Measurements from ENCODE around the gene HLF.

Gene HLF

DNA sequence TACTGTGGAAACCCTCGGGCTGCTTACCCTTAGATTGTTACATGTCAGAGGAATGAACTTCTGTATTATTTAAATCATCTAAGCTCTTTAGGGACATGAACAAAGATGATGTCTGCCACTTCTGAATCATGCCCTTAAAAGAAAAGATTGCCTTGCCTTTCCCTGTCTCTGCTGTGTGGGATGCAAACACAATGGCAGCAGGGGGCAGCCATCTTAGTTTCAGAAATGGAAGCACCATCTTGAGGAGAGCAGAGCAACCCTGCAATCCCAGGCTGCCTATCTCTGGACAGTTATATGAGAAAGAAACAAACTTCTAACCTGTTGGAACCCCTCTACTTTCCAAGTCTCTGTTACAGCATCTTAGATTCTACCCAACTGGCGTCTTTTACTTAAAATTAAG lies 16.7 kb upstream of the HLF start:
- Histone ChIP-seq H3K27ac (no peak overlapping the region), H3K4me3 (no peak overlapping the region)
- no peak for DNase-seq (ENCODE audit: low spot score)
- TF ChIP-seq, protein P1, sequence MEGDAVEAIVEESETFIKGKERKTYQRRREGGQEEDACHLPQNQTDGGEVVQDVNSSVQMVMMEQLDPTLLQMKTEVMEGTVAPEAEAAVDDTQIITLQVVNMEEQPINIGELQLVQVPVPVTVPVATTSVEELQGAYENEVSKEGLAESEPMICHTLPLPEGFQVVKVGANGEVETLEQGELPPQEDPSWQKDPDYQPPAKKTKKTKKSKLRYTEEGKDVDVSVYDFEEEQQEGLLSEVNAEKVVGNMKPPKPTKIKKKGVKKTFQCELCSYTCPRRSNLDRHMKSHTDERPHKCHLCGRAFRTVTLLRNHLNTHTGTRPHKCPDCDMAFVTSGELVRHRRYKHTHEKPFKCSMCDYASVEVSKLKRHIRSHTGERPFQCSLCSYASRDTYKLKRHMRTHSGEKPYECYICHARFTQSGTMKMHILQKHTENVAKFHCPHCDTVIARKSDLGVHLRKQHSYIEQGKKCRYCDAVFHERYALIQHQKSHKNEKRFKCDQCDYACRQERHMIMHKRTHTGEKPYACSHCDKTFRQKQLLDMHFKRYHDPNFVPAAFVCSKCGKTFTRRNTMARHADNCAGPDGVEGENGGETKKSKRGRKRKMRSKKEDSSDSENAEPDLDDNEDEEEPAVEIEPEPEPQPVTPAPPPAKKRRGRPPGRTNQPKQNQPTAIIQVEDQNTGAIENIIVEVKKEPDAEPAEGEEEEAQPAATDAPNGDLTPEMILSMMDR (IDR thresholded peaks at IDR 0.05): no peak

DNA sequence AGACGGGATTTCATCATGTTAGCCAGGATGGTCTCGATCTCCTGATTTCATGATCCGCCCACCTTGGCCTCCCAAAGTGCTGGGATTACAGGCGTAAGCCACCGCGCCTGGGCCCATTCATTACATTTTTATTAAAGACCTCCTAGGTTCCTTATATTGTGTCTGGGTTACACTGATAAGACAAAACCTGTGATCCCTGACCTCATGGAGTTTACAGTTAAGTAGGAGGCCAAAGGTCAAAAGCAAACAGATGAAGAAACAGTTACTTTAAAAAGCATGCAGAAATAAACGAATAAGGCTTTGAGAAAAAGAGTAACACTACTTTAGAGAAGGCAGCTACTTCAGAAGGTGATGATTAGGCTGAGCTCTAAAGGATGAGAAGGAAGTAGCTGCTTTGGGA lies 14.9 kb upstream of the HLF start:
- no peak overlapping the region for H3K4me3 ChIP-seq
- TF ChIP-seq, protein P1 (IDR thresholded peaks at IDR 0.05): no peak
- DNase-seq (ENCODE audit: low spot score): no peak
- no peak overlapping the region for H3K27ac ChIP-seq

DNA sequence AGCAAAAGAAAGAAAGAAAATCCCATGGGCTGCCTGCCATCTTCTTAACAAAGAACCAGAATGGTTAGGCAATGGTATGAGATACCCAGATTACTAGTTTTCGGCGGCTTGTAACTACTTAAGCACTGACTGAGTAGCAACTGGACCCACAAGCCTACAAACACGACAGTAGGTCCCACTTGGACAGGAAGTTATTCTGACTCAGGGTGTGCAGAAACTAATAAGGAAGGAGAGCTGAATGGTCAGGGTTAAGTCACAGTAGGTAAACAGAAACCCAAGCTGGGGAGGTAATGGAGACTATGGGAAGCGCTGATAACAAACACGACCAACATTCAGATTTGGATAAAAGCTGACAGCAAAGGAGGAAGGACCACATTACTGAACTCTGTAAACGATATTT lies 10.4 kb upstream of the HLF start:
- Histone ChIP-seq H3K4me3 (no peak overlapping the region), H3K27ac (no peak overlapping the region)
- TF ChIP-seq, protein P1 (IDR thresholded peaks at IDR 0.05): no peak
- DNase-seq (ENCODE audit: low spot score): no peak

DNA sequence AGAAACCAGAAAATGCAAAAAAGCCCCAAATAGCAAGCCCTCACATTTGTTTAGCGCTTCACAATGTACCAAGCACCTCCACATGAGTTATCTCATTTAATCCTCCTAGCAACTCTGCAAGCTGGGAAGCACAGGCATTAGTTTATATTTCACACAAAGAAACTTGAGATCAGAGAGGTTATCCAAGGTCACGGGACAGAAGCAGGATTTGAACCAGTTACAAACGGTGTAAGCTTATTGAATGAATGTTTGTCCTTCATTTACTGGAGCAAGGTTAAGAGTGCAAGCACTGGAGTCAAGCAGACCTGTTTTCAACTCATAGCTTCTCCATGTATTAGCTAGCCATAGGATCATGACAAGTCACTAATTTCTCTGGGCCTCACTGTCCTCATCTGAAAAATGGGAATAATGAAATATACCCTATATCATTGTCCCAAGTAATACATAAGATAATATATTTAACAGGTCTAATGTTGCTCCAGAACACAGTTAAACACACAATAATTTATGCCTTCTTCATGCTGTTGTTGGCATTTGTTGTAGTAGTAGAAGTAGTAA lies 6.1 kb upstream of the HLF start:
- Histone ChIP-seq H3K27ac (no peak overlapping the region), H3K4me3 (no peak overlapping the region)
- TF ChIP-seq, protein P1 (IDR thresholded peaks at IDR 0.05): no peak
- no peak for DNase-seq (ENCODE audit: low spot score)

DNA sequence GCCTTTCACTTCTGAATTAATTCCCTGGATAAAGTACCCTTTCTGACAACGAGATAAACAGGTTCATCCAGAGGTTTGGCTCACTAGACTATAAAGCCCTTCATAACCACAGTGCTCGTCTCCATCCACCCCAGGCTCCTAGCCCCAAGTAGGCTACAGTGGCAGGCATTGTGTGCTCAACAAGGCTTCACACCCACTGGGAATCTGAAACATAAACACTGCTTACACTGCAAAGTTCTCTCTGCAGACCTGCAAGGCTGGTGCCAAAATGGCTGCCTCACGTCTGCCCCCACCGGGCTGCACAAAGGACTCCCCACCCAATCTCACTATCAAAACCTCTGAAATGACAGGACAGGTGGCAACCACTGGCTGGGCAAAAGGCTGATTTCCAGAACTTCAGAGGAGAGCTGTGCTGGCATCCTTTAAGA lies 5.1 kb upstream of the HLF start:
- H3K27ac ChIP-seq: no peak overlapping the region
- DNase-seq (ENCODE audit: low spot score): no peak
- no peak overlapping the region for H3K4me3 ChIP-seq
- TF ChIP-seq, protein P1 (IDR thresholded peaks at IDR 0.05): no peak

DNA sequence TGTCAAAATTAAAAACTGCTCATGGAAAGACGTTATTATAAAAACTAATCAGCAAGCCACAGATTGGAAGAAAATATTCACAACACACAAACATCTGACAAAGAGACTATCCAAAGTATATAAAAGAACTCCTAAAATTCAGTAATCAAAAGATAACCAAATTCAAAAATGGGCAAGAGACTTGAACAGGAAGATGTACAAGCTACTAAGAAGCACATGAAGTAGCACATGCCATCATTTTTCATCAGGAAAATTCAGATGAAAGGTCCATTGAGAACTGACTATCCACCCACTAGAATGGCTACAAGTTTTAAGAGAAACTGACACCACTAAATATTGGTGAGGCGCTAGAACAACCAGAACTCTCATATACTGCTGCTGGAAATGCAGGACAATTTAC lies 3.4 kb upstream of the HLF start:
- Histone ChIP-seq H3K27ac (no peak overlapping the region), H3K4me3 (no peak overlapping the region)
- TF ChIP-seq, protein P1 (IDR thresholded peaks at IDR 0.05): no peak
- no peak for DNase-seq (ENCODE audit: low spot score)

DNA sequence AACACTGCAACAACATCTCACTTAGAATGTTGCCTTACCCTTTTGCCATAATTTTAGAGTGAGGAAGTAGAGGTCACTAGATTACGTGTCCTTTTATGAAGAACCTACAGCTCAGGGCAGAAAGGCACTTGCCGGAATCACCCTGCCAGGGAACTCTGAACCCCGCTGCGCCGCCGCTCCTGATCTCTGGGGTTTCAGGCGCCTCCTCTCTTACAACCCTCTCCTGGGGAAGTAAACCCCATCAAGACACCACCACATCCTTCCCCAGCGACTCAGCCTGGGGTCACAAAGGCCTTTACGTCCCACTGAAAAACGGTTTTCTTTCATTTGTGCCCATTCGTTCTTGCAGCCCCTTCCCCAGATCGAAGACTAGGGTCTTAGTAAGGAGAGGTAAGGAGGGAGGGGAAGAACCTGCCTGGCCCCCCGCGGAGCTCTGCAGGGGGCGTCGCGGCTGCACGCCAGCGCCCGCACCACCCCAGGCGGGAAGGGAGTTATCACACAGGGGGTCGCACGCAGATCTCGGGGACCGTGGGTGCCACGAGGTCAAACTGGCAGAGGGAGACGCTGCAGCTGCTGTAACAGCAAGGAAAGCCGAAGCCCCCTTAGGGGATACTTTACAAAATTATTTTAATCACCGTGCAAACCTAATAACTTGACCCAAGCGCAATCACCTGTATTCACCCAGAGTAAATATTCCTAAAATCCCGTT lies 1.0 kb upstream of the HLF start:
- TF ChIP-seq, protein P1 (IDR thresholded peaks at IDR 0.05): no peak
- Histone ChIP-seq H3K27ac (no peak overlapping the region), H3K4me3 (peak overlapping the region; percentile 78)
- DNase-seq (ENCODE audit: low spot score): no peak
